Progenitor cell of endocrine pancreas (in vitro differentiated cells): ENCODE data around the gene TMEM186. TPM values are rescaled to one million over a fixed set of nuclear protein-coding genes. Genes with fewer than 3 reads are reported as not detected.

Source experiments
- DNase-seq: peaks from one replicate; pipeline ENCODE4 v3.0.0; 2021; ENCODE audit warnings: low spot score; ENCODE audit not compliant: unreplicated experiment
- H3K27ac Mint-ChIP-seq: 2 replicates; pipeline ENCODE4 v1.8.0; 2021; ENCODE audit warnings: mild to moderate bottlenecking, moderate library complexity, mixed read lengths
- H3K27me3 Mint-ChIP-seq: 2 replicates; pipeline ENCODE4 v1.8.0; 2021; ENCODE audit warnings: mixed read lengths
- H3K36me3 Mint-ChIP-seq: 2 replicates; pipeline ENCODE4 v1.8.0; 2022; ENCODE audit warnings: mixed read lengths; ENCODE audit not compliant: insufficient read depth
- H3K4me1 Mint-ChIP-seq: 2 replicates; pipeline ENCODE4 v1.8.0; 2021; ENCODE audit warnings: low read depth, mixed read lengths
- H3K4me3 Mint-ChIP-seq: 2 replicates; pipeline ENCODE4 v1.8.0; 2021; ENCODE audit warnings: low read depth, mild to moderate bottlenecking, moderate library complexity, mixed read lengths
- H3K9me3 Mint-ChIP-seq: 2 replicates; pipeline ENCODE4 v1.8.0; 2021; ENCODE audit warnings: low read depth, mixed read lengths
- total RNA-seq: library from RNA; stranded (reverse); gene quantifications from 2 replicates; pipeline ENCODE4 v1.2.1, GENCODE V29; 2021
- TF ChIP-seq, protein P1 (sequence below): fragments of 200-600 bp; sonication (generic); IDR thresholded peaks from one replicate; pipeline ENCODE4 v1.5.0; 2021; ENCODE audit warnings: antibody characterized with exemption, mild to moderate bottlenecking; ENCODE audit not compliant: unreplicated experiment

Gene TMEM186
- total RNA-seq, 1 donor from 2014 or later = 11.1 TPM

GRCh38 chr16:8812162-8812843 is 14.9 kb upstream of the TMEM186 start:
- Mint-ChIP-seq H3K4me1 (no peaks in the 10 kb centered on the region), H3K36me3 (peaks cover 32% of the 10 kb centered on the region), H3K27me3 (no peaks in the 10 kb centered on the region), H3K27ac (no peak overlapping the region), H3K4me3 (no peak overlapping the region), H3K9me3 (no peaks in the 10 kb centered on the region)
- TF ChIP-seq, protein P1, sequence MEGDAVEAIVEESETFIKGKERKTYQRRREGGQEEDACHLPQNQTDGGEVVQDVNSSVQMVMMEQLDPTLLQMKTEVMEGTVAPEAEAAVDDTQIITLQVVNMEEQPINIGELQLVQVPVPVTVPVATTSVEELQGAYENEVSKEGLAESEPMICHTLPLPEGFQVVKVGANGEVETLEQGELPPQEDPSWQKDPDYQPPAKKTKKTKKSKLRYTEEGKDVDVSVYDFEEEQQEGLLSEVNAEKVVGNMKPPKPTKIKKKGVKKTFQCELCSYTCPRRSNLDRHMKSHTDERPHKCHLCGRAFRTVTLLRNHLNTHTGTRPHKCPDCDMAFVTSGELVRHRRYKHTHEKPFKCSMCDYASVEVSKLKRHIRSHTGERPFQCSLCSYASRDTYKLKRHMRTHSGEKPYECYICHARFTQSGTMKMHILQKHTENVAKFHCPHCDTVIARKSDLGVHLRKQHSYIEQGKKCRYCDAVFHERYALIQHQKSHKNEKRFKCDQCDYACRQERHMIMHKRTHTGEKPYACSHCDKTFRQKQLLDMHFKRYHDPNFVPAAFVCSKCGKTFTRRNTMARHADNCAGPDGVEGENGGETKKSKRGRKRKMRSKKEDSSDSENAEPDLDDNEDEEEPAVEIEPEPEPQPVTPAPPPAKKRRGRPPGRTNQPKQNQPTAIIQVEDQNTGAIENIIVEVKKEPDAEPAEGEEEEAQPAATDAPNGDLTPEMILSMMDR = no peak
- no peak for DNase-seq

DNA sequence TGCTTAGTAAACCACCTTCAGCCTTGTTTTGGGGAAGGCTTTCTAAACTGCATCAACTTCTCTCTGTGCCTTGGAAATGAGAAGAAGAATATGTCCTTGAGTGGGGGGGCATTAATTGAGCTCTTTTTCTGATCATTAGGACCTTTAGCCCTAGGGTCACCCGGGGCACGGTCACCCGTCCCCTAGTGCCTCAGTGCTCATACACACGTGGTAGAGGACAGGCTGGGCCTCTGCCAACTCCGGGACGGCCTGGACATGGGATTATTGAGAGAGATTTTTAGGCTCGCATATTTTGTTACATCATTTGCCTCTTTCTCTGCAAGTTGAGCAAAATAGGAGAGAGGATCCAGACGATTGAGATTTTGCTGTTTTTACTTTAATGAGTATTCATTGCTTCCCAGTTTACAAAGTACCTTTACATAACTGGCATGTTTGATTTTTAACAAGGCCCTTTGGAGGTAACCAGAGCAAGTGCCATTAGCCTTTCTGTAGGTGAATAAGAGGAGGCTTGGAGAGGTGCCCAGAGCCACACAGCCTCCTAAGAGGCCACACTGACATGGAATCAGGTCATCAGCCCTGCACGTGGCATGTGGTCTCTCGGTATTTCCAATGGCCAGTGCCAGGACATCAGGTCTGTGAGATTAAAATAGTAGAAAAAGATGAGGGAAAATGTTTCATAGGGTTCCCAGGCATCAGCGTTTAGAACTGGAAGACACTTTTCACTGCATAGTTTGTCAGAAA is 11.3 kb upstream of the TMEM186 start:
- H3K4me3 Mint-ChIP-seq = no peak overlapping the region
- peaks cover 25% of the 10 kb centered on the region for H3K36me3 Mint-ChIP-seq
- DNase-seq = no peak
- H3K27ac Mint-ChIP-seq = peak overlapping the region; percentile 75
- no peaks in the 10 kb centered on the region for H3K9me3 Mint-ChIP-seq
- TF ChIP-seq, protein P1 = no peak
- no peaks in the 10 kb centered on the region for H3K27me3 Mint-ChIP-seq
- H3K4me1 Mint-ChIP-seq = no peaks in the 10 kb centered on the region

- TF ChIP-seq, protein P1 = no peak
- Mint-ChIP-seq H3K27ac (no peak overlapping the region), H3K36me3 (peaks cover 23% of the 10 kb centered on the region), H3K9me3 (no peaks in the 10 kb centered on the region), H3K4me3 (no peak overlapping the region), H3K27me3 (no peaks in the 10 kb centered on the region), H3K4me1 (no peaks in the 10 kb centered on the region)
- no peak for DNase-seq
Observed at GRCh38 chr16:8808009-8808408, 10.6 kb upstream of the TMEM186 start.

GRCh38 chr16:8807189-8807588 is 9.8 kb upstream of the TMEM186 start:
- no peak overlapping the region for H3K4me3 Mint-ChIP-seq
- H3K4me1 Mint-ChIP-seq = no peaks in the 10 kb centered on the region
- H3K9me3 Mint-ChIP-seq = no peaks in the 10 kb centered on the region
- H3K36me3 Mint-ChIP-seq = peaks cover 22% of the 10 kb centered on the region
- no peak overlapping the region for H3K27ac Mint-ChIP-seq
- no peaks in the 10 kb centered on the region for H3K27me3 Mint-ChIP-seq
- DNase-seq = no peak
- TF ChIP-seq, protein P1 = no peak

DNA sequence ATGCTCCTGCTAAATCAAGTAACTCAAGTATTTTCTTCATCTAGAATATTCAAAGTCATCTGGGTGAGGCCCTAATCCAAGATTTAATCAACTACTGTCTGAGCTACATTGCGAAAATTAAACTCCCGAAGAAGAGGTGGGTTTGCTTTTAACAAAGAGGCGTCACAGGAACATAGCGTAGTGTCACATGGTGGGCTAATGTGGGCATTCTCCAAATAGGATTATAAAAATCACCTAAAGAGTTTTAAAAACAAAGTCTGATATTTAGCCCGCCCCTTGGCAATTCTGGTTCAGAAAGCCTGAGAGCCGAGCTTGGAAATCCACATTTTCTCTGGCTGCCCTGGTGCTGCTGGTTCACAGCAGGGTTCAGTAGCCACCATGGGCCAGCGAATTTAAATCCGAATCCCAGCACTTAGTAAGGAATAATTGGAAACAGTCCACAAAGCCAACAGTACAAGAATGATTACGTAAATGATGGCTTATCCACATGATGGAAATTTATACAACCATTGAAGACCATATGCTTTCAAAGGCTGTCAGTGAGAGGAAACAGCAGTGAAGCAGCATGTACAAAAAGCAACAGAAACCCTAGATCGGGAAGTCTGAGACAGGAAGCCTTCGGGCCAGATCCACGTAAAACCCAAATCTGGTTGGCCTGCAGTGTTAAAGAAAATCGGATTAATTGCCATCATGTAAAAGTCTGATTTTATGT is 9.0 kb upstream of the TMEM186 start:
- Mint-ChIP-seq H3K4me3 (no peak overlapping the region), H3K4me1 (no peaks in the 10 kb centered on the region), H3K9me3 (no peaks in the 10 kb centered on the region), H3K27me3 (no peaks in the 10 kb centered on the region), H3K27ac (no peak overlapping the region), H3K36me3 (peaks cover 25% of the 10 kb centered on the region)
- DNase-seq = no peak
- TF ChIP-seq, protein P1 = no peak
